Forelimb muscle (tissue), 1 donor: Measurements from ENCODE around the gene MAFG. TPM values are rescaled to one million over a fixed set of nuclear protein-coding genes. Genes with fewer than 3 reads are reported as not detected.

Experiments used
- DNase-seq: peaks from one replicate; pipeline ENCODE4 v3.0.0-alpha.2; 2013; ENCODE audit warnings: low read depth
- polyA plus RNA-seq: library from polyadenylated mRNA; unstranded; fragments of 120-200 nt; gene quantifications from one replicate; pipeline ENCODE4 v1.2.1, GENCODE V29; 2013; ENCODE audit not compliant: insufficient read length

The MAFG gene
- polyA plus RNA-seq, 1 donor: 16.3 TPM

DNA sequence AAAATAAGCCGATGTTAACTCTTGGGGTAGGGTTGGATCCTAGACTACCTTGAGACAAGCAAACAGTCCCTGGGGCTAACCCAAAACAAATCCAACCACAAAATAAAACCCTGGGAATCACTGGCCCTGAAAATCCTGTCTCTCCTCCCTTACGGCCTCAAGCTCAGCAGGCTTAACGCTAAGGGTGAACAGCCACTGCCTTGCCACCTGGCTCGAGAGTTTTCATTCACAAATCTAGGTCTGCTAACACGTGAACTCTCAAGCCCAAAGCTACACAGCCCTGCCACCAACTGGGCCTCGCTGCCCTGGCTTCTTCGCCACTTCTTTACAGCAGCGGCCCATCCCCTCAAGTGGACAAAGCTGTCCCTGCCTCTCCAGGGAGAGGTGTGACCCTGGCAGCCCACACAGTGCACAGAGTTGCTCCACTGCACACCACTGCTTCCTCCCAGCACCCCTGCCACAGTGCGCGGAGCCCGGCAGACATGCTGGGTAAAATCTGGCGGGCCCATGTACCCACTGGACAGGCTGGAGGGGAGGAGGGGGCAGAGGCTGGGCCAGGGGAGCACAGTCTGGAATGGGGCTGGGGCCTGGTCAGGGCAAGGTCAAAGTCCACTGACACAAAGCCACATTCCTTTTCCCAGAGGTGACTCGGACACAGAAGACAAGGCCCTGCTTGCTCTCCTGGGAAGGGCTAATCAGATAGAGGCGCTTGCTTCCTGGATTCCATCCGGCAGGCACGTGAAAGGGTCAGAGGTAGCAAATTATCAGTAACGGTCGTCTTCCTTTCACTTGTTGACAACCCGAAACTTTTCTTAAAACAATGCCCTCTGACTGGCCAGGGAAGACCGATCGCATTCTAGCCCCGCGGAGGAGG, 17.3 kb downstream of the MAFG start:
- DNase-seq: no peak

DNA sequence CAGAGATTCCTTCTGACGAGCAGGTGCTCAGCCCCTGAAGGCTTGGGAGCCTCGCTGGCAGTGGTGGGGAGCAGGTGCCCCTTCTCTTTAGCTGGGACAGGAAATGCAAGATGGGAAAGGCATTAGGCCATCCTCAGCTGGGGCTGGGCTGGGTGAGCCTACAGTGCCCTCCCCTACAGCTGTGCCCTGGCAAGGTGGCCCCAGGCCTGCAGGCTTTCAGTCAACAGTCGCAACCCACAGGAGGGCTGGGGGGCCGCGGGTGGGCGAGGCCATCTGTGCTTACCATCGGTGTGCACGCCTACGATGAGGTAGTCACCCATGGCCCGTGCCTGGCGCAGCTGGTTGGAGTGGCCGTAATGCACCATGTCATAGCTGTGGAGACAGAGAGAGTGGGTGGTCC, 18.3 kb downstream of the MAFG start:
- DNase-seq: no peak

DNA sequence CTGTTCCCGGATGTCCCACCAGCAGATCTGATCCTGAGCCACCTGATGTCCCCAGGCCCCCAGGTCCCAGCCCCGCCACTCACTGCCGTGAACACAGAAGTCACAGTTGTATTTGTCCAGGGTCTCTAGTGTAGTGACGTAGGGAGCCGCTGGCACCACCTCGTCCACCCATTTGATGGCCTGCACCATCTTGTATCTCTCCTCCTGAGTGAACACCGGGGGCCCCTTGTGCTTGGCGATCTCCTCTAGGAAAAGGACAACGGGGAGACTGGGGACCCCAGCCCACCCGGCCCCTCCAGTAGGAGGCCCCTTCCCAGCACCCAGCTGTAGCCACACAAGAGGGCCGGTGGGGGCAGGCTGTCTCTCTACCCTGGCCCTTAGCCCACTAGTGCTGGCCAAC, 18.7 kb downstream of the MAFG start:
- DNase-seq: no peak

DNA sequence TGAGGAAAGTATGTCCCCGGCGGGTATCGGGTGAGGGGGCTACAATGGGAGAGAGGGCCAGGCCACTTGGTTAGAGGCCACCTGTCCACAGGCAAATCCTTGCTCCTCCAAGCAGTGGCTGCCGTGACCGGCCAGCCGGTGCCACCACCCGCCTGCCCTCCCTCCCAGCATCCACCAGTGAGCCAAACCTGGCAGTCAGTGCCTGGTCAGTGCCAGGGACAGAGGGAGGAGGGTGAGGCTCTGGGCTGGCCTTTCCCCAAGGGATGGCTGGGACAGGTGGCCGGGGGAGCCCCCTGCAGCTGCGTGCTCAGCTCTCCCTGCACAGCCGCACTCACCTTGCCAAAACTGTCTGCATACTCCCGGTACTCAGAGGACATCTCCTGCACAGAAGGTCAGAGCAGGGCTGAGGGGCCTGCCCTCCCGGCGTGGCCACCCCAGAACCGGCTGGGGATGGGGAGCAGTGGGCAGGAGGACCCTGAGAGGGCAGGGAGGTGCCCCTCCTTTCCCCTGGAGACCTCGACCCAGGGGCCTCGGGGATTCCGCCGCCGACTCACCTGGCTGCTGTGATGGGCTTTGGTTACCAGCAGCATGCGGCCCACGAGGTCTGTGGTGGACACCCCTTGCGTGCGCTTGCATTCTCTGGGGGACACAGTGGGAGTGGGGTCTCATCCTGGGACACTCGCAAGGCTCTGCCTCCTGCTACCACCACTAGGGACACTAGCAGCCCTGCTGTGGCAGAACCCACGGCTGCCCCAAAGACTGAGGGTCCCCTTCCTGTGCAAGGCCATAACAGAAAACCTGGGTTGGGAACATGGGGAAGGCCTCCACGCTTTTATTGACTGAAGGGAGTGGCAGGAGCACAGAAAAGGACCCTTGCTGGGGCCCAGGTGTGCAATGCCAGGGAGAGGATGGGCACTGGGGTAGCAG, 20.1 kb downstream of the MAFG start:
- no peak for DNase-seq

DNA sequence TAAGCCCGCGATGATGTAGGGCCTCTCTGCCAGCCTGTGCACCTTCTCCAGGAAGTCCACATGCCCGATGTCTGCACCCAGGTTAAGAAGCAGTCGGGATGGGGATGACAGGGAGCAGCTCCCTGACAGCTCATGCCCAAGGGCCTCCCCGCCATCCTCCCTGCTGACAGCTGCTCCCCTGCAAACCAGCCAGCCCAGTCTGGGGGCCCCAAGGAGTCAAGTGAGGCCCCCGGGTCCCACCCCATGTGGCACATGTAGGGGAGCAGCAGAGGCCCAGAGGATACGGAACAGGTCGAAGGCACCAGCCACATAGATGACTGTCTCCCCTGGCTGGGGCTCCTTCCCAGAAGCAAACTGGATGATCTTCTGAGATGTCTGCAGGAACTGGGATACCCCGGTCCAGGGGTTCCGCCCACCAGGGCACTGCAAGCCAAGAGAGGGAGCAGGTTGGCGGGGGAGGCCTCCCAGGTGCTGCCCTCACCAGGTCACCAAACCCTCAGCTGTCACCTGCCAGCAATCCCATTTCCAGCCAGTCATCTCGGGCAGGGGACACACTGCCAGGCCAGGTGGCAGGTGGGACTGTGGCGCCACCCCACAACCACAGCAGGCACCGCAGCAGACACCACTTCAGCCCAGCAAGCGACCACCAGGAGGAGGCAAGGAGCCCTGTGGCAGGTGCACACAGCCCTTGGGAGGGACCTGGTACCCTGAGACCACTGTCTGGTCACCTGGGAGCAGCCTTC, 20.9 kb downstream of the MAFG start:
- no peak for DNase-seq

DNA sequence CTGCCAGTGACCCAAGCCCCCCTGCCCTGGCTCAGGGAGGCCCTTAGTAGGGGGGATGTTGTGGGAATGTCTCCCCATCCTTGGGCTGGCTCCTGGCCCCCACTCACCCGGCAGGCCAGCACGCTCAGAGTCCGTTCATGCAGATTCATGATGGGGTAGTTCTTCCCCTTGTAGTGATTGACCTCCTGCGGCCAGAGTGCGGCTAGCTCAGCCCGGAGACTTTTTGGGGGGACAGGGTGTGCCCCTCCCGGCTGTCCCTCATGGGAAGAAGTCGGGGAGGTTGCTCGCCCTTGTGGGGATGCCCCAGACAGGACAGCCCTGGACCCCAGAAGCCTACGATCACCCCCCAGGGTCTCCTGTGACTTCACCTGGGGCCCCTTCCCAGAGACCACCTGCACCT, 21.5 kb downstream of the MAFG start:
- no peak for DNase-seq

DNA sequence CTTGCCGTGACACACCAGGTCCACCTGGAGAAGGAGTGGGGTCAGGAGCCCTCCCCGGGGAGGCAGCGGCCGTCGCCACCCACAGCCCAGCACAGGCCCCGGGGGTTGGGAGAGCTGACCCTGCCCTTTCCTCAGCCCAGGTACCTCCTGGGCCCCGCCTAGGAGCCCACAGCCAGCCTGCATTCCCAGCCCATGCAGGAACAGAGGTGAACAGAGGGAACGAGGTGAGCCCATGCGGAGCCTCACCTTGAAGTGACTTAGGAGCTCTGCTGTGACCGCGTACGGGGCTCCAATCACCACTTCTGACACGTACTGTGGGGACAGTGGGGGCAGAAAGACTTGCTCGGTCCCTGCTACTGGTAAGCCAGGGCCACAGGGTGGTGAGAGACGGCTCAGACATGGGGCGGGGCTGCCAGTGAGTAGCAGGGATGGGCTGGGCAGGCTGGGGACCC, 22.1 kb downstream of the MAFG start:
- DNase-seq: no peak

DNA sequence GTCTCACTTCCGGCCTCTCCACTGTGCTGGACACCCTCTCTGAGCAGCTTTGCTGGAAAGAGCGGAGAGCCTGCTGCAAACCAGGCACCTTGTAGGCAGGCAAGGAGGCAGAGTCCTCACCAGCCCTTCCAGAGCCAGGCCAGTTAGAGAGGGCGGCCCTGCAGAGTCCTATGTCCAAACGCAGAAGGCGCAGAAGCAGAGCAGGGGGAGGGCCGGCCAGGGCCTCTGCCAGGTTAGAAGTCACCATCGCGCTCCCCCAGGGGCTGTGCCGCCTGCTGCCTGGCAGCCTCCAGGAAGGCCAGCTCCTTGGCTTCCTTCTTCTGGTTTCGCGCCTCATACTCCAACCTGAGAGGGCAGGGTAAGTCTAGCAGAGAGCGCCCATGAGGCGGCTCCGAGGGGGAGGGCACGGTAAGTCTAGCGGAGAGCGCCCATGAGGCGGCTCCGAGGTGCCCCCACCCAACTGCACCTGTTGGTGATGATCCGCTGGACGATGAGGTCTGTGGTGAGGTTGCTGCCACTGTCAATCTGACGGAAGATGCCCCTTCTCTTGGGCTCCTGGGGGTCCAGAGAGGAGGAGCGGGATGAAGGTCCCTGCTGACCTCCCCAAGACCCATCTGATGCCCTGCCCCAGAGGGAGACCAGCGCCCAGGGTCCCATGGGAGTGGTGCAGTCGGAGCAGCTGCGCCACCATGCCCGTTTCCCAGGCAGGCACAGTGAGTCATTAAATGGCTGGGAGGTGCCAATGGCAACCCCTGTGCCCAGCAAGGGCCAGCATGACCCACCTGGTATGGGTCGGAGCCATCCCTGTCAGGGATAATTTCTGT, 22.7 kb downstream of the MAFG start:
- no peak for DNase-seq

DNA sequence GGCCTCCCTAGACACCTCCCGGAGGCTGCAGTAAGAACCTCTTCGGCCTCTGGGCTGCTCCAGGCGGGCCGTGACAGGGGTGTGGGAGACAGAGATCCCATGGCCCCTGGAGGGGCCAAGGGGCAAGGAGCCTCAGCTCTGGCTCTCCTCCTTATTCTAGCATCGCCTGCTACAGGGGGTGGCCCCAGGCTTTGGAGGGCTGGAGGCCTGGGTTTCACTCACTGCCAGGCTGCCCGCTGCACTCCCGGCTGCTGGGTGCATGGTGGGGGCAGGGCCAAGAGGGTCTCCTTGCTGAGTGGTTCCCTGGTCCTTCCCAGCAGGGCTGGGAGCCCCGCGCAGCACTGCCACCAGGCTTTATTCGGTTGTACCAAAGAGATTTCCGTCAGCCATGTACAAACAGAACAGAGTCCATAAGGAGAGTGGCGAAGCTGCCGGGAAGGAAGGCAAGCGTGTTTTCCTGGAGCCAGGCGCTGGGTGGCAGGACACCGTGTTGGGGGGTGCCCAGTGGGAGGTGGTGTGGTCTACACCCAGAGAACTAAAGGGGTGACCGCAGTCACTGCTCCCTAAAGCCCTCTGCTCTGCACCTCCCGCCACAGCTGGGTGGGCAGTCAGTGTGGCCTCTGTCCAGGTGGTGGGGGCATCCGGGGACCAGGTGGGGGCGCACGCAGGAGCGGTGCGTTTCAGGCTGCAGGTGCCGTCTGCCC, 23.5 kb downstream of the MAFG start:
- no peak for DNase-seq

DNA sequence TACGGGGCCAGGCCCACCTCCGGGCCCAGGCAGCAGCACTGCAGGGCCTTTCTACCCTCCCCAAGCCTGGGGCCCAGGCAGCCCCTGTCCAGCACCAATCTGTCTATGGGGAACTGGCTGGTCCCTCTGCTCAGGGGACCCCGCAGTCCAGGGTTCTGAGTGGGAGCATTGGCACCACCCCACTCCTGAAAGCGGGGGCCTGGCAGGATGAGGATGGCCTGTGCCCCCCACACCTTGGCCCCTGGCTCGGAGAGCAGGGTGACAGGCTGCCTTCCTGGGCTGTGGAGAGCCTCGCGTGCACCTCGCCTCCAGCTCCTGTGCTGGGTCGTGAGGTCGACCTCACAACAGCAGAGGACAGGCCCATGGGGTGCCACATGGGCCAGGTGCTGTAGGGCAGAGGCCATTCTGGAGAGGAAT, 24.1 kb downstream of the MAFG start:
- DNase-seq: no peak

DNA sequence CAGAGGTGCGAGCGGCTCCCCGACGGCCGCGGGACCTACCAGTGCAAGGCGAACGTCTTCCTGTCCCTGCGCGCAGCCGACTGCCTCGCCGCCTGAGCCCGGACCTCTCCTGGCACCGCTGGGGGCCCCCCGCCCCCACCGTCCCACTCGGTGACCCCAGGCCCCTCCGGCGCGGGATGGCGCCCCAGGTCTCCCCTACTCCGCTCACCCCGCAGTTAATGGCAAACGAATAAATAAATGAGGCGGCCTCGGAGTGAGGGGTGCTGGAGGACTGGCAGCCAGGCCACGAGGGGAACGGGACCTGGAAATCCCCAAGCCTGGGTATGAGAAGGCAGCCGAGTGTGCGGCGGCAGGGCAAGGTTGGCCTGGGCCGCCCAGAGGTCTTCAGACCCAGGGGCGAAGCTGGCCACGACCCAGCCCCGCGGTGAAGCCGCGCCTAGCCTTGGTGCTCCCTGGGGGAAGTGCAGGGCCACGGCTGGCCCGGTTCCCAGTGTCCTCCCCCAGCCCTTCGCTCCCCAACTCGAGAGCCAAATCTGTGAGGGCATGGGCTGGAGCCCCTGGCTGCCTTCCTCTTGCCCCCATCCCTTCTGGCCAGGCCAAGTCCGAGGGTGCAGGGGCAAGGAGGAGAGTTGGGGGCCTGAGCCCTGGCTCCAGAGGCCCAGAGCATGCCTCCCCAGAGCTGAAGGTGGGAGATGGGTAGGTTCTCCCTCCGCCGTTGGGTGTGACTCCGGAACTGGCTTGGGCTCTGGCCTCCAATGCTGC, 24.7 kb downstream of the MAFG start:
- DNase-seq: no peak

DNA sequence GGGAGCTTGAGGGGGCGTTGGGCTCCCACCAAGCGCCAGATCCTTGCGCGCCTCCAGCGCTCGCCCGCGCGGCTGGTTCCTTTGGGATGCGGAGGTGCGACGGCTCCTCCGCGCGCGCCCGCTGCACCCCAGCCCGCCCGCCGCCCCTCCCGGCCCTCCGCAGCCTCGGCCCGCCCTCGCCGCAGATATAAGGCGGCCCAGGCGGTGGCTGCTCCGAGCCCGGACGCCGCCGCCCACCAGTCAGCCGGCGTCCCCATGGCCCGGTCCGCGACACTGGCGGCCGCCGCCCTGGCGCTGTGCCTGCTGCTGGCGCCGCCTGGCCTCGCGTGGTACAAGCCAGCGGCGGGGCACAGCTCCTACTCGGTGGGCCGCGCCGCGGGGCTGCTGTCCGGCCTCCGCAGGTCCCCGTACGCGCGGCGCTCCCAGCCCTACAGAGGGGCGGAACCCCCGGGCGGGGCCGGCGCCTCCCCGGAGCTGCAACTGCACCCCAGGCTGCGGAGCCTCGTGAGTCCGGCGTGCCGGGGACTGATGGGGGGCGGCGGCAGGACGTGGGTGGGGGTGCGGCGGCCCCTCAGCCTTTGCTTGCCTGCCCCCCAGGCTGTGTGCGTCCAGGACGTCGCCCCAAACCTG, 25.4 kb downstream of the MAFG start, which contains the start of gene NPB:
NPB (plus strand) TSS at position 216 of the 630 bp plus-strand sequence; CDS start at position 256, 40 bp downstream.
- DNase-seq: no peak

DNA sequence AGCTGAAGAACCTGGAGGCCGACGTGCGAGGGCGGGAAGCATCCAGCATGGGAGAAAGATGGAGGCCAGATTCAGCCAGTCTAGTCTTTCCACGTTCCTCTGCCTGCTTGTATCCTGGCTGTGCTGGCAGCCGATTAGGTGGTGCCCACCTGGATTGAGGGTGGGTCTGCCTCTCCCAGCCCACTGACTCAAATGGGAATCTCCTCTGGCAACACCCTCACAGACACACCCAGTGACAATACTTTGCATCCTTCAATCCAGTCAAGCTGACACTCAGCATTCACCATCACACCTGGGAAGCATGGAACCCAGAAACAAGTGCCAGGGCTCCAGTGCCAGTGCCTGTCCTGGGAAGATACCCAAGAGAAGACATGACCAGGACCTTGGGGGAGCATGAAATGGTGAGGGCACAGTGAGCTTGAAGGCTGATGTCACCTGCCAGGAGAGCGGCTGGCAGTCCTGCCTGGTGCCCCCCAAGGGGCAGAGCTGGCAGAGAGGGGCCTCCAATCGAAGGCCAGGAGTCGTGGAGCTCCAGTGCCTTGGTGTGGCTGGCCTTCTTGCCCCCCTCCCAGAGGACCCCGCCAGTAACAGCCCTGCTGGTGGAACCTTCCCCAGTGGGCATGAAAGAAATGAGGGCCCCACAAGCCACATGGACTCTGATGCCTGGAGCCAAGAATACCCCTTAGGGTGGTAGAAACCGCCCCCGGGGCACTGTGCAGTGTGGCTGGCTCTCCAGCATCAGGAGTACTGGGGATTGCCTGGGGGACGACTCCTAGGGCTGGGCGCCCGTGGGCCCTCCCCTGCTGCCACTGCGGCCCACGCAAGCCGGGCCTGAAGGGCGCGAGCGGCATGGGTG, 26.1 kb downstream of the MAFG start:
- no peak for DNase-seq

DNA sequence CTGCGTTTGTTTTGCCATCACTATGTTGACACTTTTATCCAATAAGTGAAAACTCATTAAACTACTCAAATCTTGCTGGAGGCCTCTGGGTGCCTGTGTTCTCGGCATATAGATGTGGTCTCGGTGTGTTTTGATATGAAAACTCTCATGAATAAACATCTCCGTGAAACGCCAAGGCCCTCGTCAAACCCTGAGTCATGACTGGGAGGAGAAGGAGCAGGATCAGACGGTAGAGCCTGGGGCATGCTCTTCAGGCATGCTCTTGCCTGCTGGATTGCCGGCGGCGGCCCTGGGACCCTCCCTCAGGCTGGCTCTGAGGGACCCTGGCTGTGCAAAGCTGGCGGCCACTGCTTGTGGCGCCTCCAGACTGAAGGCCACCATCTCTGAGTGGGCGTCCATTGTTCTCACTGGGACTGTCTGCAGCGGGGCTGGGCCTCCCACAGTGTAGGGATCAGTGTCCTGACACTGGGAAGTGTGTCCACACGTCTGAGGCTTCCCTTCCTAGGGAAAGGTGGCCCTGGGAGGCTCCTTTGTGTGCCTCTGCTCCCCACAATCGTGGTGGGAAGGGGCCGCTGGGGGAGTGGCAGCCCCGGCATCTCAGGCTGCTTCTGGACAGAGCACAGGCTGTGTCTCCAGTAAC, 27.2 kb downstream of the MAFG start:
- no peak for DNase-seq

DNA sequence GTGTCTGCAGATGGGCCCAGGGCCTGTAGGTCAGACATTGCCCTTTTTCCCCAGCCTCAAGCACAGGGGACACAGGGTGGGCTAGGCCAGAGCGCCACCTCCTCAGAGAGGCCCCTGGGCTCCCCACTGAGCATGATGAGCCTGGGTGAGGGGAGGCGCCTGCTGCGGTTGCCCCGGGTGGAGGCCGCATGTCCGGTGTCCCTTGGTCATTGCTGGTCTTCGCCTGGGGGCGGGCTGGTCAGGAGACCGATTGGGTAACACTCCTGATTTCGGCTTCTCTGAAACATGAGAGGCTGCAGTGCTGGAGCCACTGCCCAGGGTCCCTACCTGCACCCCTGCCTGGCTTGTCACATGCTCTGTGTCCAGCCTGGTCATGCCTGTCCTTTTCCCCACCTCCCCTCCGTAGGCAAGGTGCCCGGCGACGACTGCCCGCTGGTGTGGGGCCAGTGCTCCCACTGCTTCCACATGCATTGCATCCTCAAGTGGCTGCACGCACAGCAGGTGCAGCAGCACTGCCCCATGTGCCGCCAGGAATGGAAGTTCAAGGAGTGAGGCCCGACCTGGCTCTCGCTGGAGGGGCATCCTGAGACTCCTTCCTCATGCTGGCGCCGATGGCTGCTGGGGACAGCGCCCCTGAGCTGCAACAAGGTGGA, 27.9 kb downstream of the MAFG start:
- DNase-seq: no peak

DNA sequence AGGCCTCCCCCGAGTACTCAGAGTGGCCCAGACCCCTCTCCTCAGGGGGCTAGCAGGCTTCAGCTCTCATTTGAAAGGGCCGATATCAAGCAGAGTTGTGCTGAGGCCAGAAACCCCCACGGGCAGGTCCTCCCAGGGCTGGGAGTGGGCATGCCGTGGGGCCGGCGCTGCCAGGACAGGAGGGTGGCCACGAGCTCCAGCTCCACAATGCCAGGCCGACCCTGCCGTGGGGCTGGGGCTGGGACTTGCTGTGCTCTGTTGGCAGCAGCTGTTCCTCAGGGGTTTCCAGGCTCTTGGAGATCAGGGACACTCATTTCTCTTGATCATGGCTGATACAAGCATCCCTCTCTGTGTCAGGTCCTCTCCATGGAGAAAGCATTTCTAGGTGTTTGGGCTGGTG, 28.6 kb downstream of the MAFG start:
- no peak for DNase-seq
